Thyroid gland (tissue), 4 donors: Measurements from ENCODE around the gene CLIC3. TPM values are rescaled to one million over a fixed set of nuclear protein-coding genes. Genes with fewer than 3 reads are reported as not detected.

Experiments
- DNase-seq, 2 donors: peaks; one replicate each; pipeline ENCODE4 v3.0.0-alpha.2; 2019
- H3K27ac ChIP-seq, 3 donors: fragments of 200-600 bp; sonication (generic); 1 replicate in 2 of 3; 2 replicates in 1 of 3; pipeline ENCODE4 v1.5.1; 2016 to 2019; ENCODE audit warnings: mild to moderate bottlenecking in 1 of 3, moderate library complexity in 1 of 3
- H3K27me3 ChIP-seq: fragments of 200-600 bp; sonication (generic); one replicate; pipeline ENCODE4 v1.5.1; 2019
- H3K36me3 ChIP-seq, 2 donors: fragments of 200-600 bp; sonication (generic); one replicate each; pipeline ENCODE4 v1.5.1; 2016 to 2019
- H3K4me1 ChIP-seq, 2 donors: fragments of 200-600 bp; sonication (generic); one replicate each; pipeline ENCODE4 v1.5.1; 2017 to 2019
- H3K4me3 ChIP-seq, 3 donors: fragments of 200-600 bp; sonication (generic); replicated peaks in 1 of 3; 1 replicate in 2 of 3; 2 replicates in 1 of 3; pipeline ENCODE4 v1.5.1; 2016; ENCODE audit warnings: mild to moderate bottlenecking in 1 of 3
- H3K9me3 ChIP-seq: fragments of 200-600 bp; sonication (generic); one replicate; pipeline ENCODE4 v1.5.1; 2017
- POLR2A ChIP-seq, 2 donors: fragments of 450-650 bp; IDR thresholded peaks; one replicate each; pipeline ENCODE4 v1.6.1; 2017; ENCODE audit warnings: antibody characterized with exemption in 2 of 2, mild to moderate bottlenecking in 2 of 2, moderate library complexity in 1 of 2
- WGBS, 2 donors: methylation state at CpG; one replicate each; pipeline ENCODE4 v1.1.5; 2017; 5-methylcytosine and 5-hydroxymethylcytosine counted together
- intact Hi-C: fragments of 100-400 bp; cut with DNase I; formaldehyde crosslinking; loops from one replicate; pipeline ENCODE4 v1.15.1; 2023
- total RNA-seq, 4 donors: library from RNA; depleted of rRNA; stranded (reverse); fragments of >200 nt; gene quantifications; one replicate each; pipeline ENCODE4 v1.2.3, GENCODE V29; 2016
- TF ChIP-seq, protein P1 (sequence below), 6 experiments: fragments of 200-600 bp in 3 of 6; fragments of 450-650 bp in 3 of 6; sonication (generic) in 3 of 6; IDR thresholded peaks; one replicate each; pipeline ENCODE4 v1.5.1; 2016 to 2019; ENCODE audit warnings: antibody characterized with exemption in 6 of 6, mild to moderate bottlenecking in 2 of 6, inconsistent platforms in 1 of 6, moderate library complexity in 1 of 6

The CLIC3 gene
- total RNA-seq, 4 donors from 2014 or later: 97.7 to 301 (median 268) TPM

DNA sequence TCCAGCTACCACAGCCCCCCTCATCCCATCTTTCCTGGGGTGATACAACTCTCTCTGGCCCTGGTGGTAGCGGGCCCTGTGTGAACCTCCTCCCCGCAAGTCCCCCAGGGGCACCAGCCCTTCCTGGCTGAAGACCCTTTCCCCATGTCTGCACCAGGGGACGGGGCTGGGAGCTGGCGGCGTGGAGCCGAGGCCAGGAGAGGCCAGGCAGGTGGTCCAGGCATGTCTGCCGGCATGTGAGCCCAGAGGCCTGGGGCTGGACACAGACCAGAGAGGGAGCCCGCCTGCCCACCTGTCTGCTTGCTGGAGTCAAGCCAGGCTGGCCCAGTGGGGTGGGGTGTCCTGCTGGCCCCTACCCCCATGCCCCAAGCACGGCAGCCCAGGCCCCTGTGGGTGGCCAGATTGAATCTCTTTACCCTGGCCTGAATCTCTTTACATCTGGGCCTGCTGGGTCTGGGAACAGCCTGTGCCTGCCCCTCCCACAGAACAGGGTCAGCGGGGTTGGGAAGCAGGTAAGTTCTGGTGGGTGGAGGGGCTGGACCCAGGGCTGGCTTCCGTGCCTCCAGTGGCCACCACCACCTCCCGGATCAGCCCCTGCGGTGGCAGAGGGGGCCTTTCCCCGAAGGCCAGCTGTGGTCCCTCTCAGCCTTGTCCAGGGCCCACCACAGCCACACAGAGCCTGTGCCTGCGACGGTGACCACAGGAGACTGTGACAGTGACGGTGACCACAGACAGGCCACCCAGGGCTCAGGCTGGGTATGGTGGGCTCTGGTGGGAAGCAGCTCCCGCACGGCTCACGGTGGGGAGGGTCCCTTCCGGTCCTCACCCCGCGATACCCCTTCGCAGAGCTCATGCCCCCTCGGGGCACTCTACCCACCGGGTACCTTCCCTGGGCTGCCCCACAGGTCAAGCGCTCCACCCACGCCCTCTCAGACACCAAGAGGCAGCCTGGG is 37.2 kb downstream of the CLIC3 start:
- no peak overlapping the region for H3K27ac ChIP-seq
- no peaks in the 10 kb centered on the region for H3K9me3 ChIP-seq
- TF ChIP-seq POLR2A (IDR thresholded peaks at IDR 0.05): no peak
- TF ChIP-seq, protein P1, sequence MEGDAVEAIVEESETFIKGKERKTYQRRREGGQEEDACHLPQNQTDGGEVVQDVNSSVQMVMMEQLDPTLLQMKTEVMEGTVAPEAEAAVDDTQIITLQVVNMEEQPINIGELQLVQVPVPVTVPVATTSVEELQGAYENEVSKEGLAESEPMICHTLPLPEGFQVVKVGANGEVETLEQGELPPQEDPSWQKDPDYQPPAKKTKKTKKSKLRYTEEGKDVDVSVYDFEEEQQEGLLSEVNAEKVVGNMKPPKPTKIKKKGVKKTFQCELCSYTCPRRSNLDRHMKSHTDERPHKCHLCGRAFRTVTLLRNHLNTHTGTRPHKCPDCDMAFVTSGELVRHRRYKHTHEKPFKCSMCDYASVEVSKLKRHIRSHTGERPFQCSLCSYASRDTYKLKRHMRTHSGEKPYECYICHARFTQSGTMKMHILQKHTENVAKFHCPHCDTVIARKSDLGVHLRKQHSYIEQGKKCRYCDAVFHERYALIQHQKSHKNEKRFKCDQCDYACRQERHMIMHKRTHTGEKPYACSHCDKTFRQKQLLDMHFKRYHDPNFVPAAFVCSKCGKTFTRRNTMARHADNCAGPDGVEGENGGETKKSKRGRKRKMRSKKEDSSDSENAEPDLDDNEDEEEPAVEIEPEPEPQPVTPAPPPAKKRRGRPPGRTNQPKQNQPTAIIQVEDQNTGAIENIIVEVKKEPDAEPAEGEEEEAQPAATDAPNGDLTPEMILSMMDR (IDR thresholded peaks at IDR 0.05): no peak
- H3K4me1 ChIP-seq: peaks cover 4 to 24% of the 10 kb centered on the region in 2 donors
- no peak for DNase-seq
- H3K36me3 ChIP-seq: no peaks in the 10 kb centered on the region
- intact Hi-C loops: no loop called here
- 79 to 86% methylated on average over 17 to 18 of the region's 28 CpGs for WGBS, 2 donors
- H3K4me3 ChIP-seq: no peak overlapping the region
- H3K27me3 ChIP-seq: no peaks in the 10 kb centered on the region

DNA sequence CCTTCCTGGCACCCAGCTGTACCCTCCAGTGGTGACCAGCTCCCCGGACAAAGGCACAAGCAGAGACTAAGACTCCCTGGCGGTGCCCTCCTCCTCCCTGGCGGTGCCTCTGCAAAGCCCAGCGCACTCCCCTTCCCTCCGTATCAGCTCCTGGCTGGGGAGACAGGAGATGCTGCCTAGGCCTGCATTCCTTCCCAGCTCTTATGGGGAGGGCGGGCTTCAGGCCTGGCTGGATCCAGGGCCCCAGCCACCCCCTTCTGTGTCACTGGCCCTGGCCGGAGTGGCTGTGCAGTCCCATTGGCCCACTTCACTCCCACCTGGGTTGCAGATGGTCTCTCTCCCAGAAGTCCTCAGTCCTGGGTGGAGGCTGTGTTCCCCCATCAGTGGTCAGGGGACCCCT is 37.9 kb downstream of the CLIC3 start:
- Histone ChIP-seq H3K4me3 (no peak overlapping the region), H3K4me1 (peaks cover 4 to 31% of the 10 kb centered on the region in 2 donors), H3K27me3 (no peaks in the 10 kb centered on the region), H3K27ac (no peak overlapping the region), H3K36me3 (no peaks in the 10 kb centered on the region), H3K9me3 (no peaks in the 10 kb centered on the region)
- intact Hi-C loops: no loop called here
- 69 to 87% methylated on average over 6 of the region's 7 CpGs for WGBS, 2 donors
- DNase-seq: no peak
- TF ChIP-seq, protein P1 (IDR thresholded peaks at IDR 0.05): no peak
- TF ChIP-seq POLR2A (IDR thresholded peaks at IDR 0.05): no peak

GRCh38 chr9:136957901-136958300 is 38.5 kb downstream of the CLIC3 start:
- H3K27me3 ChIP-seq: no peaks in the 10 kb centered on the region
- no peak overlapping the region for H3K4me3 ChIP-seq
- 90 to 91% methylated on average over 5 to 6 of the region's 6 CpGs for WGBS, 2 donors
- no peaks in the 10 kb centered on the region for H3K9me3 ChIP-seq
- H3K36me3 ChIP-seq: no peaks in the 10 kb centered on the region
- no peak overlapping the region for H3K27ac ChIP-seq
- intact Hi-C loops: no loop called here
- H3K4me1 ChIP-seq: peaks cover 7 to 34% of the 10 kb centered on the region in 2 donors
- TF ChIP-seq, protein P1 (IDR thresholded peaks at IDR 0.05): no peak
- TF ChIP-seq POLR2A (IDR thresholded peaks at IDR 0.05): no peak
- DNase-seq: no peak

- Histone ChIP-seq H3K4me3 (no peak overlapping the region), H3K4me1 (peaks cover 10 to 38% of the 10 kb centered on the region in 2 donors), H3K27ac (no peak overlapping the region), H3K36me3 (no peaks in the 10 kb centered on the region), H3K9me3 (no peaks in the 10 kb centered on the region), H3K27me3 (no peaks in the 10 kb centered on the region)
- 84 to 86% methylated on average over 1 of the region's 1 CpG for WGBS, 2 donors
- TF ChIP-seq POLR2A (IDR thresholded peaks at IDR 0.05): no peak
- TF ChIP-seq, protein P1 (IDR thresholded peaks at IDR 0.05): no peak
- intact Hi-C loops: no loop called here
- DNase-seq: no peak
Measured at GRCh38 chr9:136957461-136957860, 38.9 kb downstream of the CLIC3 start.

DNA sequence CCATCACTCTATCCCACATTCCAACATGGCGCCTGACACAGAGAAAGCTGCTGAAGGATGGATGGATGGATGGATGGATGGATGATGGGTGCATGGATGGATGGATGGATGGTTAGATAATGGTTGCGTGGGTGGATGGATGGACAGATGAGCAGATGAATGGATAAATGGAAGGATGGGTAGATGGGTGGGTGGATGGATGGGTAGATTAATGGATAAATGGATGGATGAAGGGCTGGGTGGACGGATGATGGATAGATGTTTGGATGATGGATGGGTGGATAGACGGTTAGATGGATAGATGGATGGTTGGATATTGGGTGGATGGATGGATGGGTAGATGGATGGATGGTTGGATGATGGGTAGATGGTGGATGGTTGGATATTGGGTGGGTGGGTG is 39.8 kb downstream of the CLIC3 start:
- H3K9me3 ChIP-seq: no peaks in the 10 kb centered on the region
- H3K27ac ChIP-seq: no peak overlapping the region
- no peaks in the 10 kb centered on the region for H3K36me3 ChIP-seq
- no peak for DNase-seq
- no peaks in the 10 kb centered on the region for H3K27me3 ChIP-seq
- 95 to 98% methylated on average over 4 of the region's 4 CpGs for WGBS, 2 donors
- intact Hi-C loops: no loop called here
- peaks cover 19 to 46% of the 10 kb centered on the region in 2 donors for H3K4me1 ChIP-seq
- no peak overlapping the region for H3K4me3 ChIP-seq
- TF ChIP-seq, protein P1 (IDR thresholded peaks at IDR 0.05): no peak
- TF ChIP-seq POLR2A (IDR thresholded peaks at IDR 0.05): no peak
